NOMO-1 treated with DMSO at 0.1 percent for 48 hours (cell line): ENCODE results near the gene PTAFR.

Experiments used
- DNase-seq: peaks from one replicate; lab custom pipeline; 2025; ENCODE audit not compliant: unreplicated experiment; lab: John Stamatoyannopoulos, UW

Gene PTAFR

GRCh38 chr1:28178690-28179485 is 2.4 kb upstream of the PTAFR start:
- DNase-seq = no peak

- no peak for DNase-seq
Measured at GRCh38 chr1:28175955-28176485, 470 bp downstream of the PTAFR start.

- no peak for DNase-seq
Measured at GRCh38 chr1:28173980-28174297, 2.6 kb downstream of the PTAFR start.

DNA sequence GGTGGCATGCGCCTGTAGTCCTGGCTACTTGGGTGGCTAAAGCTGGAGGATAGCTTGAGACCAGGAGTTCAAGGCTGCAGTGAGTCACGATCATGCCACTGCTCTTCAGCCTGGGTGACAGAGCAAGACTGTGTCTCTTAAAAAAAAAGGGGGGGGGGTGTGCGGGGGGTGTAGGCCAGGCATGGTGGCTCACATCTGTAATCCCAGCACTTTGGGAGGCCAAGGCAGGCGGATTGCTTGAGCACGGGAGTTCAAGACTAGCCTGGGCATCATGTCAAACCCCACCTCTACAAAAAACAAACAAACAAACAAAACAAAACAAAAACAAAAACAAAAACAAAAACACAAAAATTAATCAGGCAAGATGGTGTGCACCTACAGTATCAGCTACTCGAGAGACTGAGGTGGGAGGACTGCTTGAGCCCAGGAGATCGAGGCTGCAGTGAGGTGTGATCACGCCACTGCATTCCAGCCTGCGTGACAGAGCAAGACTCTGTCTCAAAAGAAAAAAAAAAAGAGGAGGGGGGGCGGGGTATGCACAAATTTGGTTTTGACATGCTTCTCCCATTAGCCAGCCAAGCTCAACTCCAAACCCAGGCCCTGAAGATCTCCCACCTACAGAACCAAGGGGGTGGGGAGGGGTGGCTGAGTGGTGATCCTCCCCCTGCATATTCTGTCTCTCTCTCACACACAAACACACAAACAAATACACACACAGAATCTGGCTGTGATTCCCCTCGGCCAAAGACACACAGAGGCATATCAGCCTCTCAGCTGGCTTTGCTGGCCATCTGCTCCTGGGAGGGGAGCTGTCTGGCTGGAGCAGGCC is 3.1 kb downstream of the PTAFR start:
- no peak for DNase-seq

- DNase-seq = peak; percentile 98
Measured at GRCh38 chr1:28172713-28173150, 3.8 kb downstream of the PTAFR start.

GRCh38 chr1:28171246-28171645 is 5.2 kb downstream of the PTAFR start:
- peak; percentile 33 for DNase-seq

- DNase-seq = no peak
Measured at GRCh38 chr1:28170001-28170596, 6.4 kb downstream of the PTAFR start.

DNA sequence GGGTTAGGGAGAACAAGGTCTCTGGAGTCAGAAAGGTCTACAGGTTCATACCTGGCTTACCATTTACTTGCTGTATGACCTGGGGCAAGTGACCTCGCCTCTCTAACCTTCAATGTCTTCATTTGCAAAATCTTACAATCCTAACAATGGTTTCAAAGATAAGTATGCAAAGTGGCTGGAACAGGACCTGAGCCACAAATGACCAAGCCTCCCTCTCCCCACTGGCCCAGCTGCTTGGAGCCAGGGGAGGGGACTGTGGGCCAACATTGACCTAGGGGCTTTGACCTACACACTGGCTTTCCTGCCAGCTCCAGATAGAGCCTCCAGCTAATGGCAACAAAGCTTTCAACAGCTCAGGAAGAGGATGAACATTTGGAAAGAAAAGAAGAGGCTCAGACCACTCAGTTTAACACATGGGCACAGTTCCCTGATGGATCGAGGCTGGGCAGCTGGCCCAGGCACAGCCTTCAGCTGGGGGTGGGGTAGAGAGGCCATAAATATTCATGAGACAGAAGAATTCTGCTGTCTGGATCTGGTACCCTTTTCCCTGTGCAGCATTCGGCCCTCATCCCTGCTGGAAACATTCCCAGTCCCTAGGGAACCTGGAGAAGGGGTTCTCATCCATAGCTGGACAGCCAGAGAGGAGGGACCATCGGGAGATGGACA is 12.9 kb downstream of the PTAFR start:
- DNase-seq = no peak

- DNase-seq = no peak
Measured at GRCh38 chr1:28162151-28162550, 14.3 kb downstream of the PTAFR start.

- DNase-seq = no peak
Measured at GRCh38 chr1:28161751-28162150, 14.7 kb downstream of the PTAFR start.

GRCh38 chr1:28160782-28161266 is 15.7 kb downstream of the PTAFR start:
- DNase-seq = no peak

DNA sequence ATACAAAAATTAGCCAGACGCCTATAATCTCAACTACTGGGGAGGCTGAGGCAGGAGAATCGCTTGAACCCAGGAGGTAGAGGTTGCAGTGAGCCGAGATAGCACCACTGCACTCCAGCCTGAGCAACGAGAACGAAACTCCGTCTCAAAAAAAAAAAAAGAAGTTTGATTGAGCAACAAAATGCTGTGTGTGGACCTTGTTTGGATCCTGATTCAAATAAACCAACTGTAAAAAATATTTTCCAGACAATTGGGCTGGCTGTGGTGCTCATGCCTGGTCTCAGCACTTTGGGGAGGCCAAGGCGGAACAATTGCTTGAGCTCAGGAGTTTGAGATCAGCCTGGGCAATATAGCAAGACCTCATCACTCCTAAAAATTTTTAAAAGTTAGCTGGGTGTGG is 16.8 kb downstream of the PTAFR start:
- DNase-seq = peak; percentile 49

DNA sequence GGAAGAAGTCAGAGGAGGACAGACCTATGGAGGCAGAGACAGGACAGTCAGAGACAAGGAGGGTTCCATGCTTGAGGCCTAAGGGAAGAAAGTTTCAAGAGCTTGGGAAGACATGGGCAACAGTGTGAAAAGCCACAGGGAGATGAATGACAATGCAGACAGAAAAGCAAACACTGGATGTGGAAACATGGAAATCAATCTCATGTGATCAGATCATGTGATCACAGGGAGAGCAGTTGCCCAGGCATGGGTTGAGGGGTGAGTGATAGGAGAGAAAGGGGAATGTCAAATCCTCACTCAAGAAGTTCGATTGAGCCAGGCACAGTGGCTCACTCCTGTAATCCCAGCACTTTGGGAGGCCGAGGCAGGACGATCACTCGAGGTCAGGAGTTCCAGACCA is 17.2 kb downstream of the PTAFR start:
- DNase-seq = no peak

GRCh38 chr1:28157894-28158293 is 18.6 kb downstream of the PTAFR start:
- no peak for DNase-seq

DNA sequence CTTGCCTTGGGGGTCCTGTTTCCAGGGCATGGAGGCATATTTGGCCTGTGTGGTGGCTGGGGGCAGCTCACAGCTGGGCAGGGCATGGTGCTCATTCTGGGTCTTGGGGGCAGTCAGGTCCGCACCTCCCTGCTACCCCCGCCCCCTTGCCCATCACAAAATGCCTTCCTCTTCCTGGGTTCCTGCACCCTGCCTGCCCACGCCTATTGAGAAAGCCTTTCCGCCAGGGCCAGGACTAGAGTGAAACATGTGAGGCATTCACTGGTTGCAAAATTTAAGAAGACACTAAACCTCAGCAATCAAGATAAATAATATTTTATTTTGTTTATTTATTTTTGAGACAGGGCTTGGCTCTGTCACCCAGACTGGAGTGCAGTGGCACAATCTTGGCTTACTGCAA is 19.7 kb downstream of the PTAFR start:
- no peak for DNase-seq

DNA sequence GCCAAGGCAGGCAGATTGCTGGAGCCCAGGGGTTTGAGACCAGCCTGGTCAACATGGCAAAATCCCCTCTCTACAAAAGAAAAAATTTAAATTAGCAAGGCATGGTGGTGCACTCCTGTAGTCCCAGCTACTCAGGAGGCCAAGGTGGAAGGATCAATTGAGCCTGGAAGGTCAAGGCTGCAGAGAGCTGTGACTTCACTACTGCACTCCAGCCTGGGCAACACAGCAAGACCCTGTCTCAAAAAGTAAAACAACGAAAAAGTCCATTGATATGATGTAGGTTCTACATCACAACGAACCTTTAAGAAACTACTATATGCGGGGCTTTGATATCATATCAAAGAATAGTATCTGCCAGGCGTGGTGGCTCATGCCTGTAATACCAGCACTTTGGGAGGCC is 20.9 kb downstream of the PTAFR start:
- no peak for DNase-seq

GRCh38 chr1:28154078-28154594 is 22.4 kb downstream of the PTAFR start:
- no peak for DNase-seq

- no peak for DNase-seq
Measured at GRCh38 chr1:28150125-28150780, 26.2 kb downstream of the PTAFR start.

GRCh38 chr1:28148880-28149195 is 27.7 kb downstream of the PTAFR start:
- DNase-seq = no peak

DNA sequence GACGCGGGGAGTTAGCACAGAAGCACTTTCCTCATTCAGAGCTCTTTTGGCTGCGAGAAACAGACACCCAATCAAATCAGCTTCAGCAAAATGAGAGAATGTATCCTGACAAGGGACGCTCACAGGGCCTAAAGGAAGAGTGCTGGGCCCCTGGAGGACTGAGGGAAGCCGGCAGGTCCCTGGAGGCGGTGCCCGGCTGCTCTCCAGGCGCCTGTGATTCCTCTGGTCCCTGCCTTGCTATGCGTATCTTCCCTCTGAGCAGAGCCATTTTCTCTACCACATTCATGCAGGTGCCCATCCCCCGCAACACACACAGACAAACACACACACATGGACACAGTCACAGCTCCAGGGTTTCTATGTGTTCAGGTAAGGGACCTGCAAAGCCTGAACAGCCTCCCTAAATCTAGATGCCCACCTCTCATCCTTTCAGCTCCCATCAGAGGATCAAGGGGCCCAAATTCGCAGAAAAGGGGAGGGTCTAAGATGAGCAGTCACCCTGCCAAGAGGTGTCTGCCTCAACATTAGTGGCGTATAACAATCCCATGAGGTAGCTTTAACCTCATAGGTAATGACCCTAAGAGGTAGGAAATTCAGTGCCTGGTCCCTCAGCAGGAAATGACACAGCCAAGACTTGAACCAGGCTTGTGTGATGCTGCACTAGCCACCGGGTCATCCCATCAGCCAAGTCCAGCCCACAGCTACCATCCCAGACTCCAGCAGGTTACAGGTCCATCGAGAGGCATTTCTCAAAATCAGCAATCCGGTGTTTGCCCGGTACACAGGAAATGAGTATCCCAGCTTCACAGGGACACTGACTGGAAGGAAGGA is 29.0 kb downstream of the PTAFR start:
- no peak for DNase-seq
